ENCODE data around the gene ADRA2C.

ADRA2C gene

DNA sequence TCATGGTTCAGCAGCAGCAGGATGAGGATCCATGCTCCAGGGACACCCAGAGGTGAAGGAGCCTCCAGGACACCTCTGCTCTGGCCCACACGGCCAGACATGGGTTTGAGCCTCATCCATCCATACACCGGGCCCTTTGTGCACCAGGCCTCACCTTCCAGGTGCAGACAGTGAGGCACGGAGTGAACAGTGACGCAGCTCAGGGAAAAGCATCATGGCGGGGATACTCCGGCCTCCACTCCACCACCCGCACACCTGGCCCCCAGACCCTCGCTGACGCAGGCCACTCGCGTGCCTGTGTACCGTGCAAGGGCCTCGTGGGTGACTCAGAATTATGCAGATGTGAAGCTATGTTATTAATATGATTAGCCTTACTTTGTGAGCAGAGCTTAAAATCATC, 33.3 kb downstream of the ADRA2C start:
- H3K4me3 Mint-ChIP-seq: no peak overlapping the region

DNA sequence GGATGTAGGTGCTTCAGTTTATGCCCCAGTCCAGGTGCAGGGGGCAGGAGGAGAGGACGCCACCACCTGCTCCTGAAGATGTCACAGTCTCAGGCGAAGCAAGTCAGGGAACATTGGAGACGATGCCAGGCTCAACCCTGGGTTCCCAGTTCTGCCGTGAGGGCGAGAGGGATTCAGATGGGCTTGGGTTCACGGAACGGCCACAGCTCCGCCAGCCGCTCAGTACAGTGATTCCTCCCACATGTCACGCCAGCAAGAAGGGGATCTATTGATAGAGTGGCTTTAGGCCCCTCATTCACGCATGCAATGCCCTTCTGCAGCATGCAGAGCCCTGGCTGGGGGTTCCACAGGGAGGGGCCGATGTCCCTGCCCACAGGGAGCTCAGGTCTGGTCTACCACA, 34.2 kb downstream of the ADRA2C start:
- Mint-ChIP-seq H3K4me1 (ENCODE audit: low read depth) (no peaks in the 10 kb centered on the region), H3K4me3 (no peak overlapping the region), H3K27me3 (no peaks in the 10 kb centered on the region), H3K9me3 (peaks cover 11% of the 10 kb centered on the region), H3K36me3 (ENCODE audit: low read depth) (no peaks in the 10 kb centered on the region), H3K27ac (no peak overlapping the region)
- intact Hi-C loops (cut with micrococcal nuclease): no loop called here

More for the DNA sequence above, 33.3 kb downstream of the ADRA2C start:
- H3K27ac Mint-ChIP-seq: no peak overlapping the region
- intact Hi-C loops (cut with micrococcal nuclease): no loop called here
- no peaks in the 10 kb centered on the region for H3K27me3 Mint-ChIP-seq
- H3K9me3 Mint-ChIP-seq: peaks cover 20% of the 10 kb centered on the region
- no peaks in the 10 kb centered on the region for H3K36me3 Mint-ChIP-seq (ENCODE audit: low read depth)
- no peaks in the 10 kb centered on the region for H3K4me1 Mint-ChIP-seq (ENCODE audit: low read depth)

DNA sequence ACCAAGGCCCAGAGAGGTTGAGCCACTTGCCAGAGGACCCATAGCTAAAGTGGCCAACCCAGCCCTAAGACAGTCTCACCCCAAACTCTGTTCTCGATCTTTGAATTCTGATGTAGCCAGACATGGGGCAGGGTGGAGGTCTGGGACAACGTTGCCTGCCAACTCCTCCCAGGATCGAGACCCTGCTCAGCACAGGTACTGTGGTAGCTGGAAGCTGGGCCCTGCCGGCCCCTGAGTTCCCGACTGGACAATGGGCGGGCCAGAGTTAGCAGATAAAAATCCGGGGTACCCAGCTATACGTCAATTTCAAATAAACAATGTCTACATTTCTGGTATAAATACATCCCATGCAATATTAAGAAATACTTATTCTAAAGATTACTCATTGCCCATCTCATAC, 35.3 kb downstream of the ADRA2C start:
- Mint-ChIP-seq H3K27me3 (no peaks in the 10 kb centered on the region), H3K36me3 (ENCODE audit: low read depth) (no peaks in the 10 kb centered on the region), H3K4me1 (ENCODE audit: low read depth) (no peaks in the 10 kb centered on the region), H3K27ac (no peak overlapping the region), H3K4me3 (no peak overlapping the region), H3K9me3 (peaks cover 4% of the 10 kb centered on the region)
- intact Hi-C loops (cut with micrococcal nuclease): no loop called here

DNA sequence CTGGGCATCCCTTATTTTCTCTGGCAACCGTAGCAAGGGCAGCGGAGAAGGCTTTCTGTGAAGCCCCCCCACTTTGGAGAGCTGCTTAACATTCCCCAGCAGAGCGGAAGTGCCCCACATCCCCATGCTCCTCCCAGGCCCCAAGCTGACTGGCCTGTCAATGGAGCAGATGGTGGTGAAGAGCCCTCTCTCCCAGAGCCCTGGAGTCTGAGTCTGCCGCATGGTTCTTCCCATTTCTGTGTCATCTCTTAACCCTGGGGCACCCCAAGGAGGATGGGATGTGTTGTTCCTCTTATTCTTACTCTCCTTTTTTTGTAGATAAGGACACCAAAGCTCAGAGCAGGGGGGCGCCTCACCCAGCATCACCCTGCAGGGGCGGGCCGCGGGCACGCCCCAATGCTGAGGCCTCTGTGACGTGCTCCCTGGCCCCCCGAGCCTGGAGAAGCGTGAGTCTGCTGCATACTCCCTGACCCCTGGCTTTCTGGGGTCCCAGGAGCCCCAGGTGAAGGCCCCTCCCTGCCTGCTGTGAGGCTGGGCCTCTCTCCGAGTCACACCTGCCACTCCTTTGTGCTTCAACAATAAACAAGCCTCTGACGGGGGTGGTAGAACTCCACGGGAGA, 35.9 kb downstream of the ADRA2C start:
- Mint-ChIP-seq H3K9me3 (no peaks in the 10 kb centered on the region), H3K27ac (no peak overlapping the region), H3K36me3 (ENCODE audit: low read depth) (no peaks in the 10 kb centered on the region), H3K4me1 (ENCODE audit: low read depth) (no peaks in the 10 kb centered on the region), H3K4me3 (no peak overlapping the region), H3K27me3 (peaks cover 1% of the 10 kb centered on the region)
- intact Hi-C loops (cut with micrococcal nuclease): no loop called here

DNA sequence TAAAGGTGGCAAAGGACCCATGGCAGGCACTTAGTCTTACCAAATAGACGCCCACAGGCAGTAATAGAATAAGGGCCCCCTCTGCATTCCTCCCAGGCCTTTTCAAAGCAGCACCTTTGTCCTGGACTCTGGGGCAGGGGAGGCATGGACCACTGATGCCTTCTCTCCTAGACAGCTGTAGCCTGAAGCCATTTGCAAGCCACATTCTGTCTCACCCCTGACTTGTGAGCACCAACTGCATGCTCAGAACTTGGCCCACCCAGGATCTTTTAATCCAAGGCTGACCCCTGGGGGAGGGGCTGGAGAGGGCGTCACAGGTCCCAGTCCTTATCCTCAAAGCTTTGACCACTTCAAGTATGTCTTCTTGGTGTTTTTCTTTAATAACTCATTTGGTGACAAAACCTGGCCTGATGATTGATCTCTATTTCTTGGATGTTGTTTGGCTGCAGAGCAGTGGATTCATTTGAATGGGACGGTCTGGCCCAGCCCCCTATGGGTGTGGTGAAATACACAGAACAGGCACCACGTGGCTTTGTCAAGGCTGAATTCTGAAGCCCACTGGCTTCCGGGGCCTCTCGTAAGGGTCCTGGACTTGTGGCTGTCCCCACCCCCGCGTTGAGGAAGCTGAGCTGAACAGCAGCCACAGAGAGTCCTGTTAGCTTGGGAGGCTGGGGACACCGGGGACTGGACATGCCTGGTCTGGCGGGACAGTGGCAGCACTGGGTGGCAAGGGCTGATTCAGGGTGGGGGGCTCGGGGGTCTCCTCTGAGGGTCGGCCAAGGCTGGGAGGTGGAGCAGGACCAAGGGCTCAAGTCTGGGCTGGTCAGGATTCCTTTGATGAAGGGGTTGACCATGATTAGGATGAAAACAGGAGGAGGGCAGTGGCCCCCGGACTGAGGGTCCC, 36.6 kb downstream of the ADRA2C start:
- Mint-ChIP-seq H3K27me3 (peaks cover 3% of the 10 kb centered on the region), H3K9me3 (no peaks in the 10 kb centered on the region), H3K27ac (no peak overlapping the region), H3K36me3 (ENCODE audit: low read depth) (no peaks in the 10 kb centered on the region), H3K4me1 (ENCODE audit: low read depth) (no peaks in the 10 kb centered on the region), H3K4me3 (no peak overlapping the region)
- intact Hi-C loops (cut with micrococcal nuclease): no loop called here

DNA sequence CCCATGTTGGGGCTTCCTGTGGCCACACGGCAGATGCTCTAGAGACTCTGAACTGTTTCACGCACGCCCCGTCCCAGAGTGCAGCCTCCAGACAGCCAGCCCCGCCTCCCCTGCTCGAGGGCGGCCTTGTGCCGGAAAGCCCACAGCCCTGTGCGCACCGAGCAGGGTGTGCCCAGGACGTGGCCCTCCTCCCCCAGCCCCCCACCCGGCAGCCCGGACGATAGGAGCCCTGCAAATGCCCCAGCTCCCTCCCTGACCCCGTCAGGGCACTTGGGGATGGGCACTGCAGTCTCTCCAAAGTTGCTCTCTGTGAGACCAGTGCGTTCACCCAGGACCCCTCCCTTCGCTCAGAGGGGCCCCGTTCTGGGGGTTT, 37.3 kb downstream of the ADRA2C start:
- Mint-ChIP-seq H3K27me3 (peaks cover 5% of the 10 kb centered on the region), H3K27ac (no peak overlapping the region), H3K36me3 (ENCODE audit: low read depth) (no peaks in the 10 kb centered on the region), H3K9me3 (no peaks in the 10 kb centered on the region), H3K4me1 (ENCODE audit: low read depth) (no peaks in the 10 kb centered on the region), H3K4me3 (no peak overlapping the region)
- intact Hi-C loops (cut with micrococcal nuclease): no loop called here

DNA sequence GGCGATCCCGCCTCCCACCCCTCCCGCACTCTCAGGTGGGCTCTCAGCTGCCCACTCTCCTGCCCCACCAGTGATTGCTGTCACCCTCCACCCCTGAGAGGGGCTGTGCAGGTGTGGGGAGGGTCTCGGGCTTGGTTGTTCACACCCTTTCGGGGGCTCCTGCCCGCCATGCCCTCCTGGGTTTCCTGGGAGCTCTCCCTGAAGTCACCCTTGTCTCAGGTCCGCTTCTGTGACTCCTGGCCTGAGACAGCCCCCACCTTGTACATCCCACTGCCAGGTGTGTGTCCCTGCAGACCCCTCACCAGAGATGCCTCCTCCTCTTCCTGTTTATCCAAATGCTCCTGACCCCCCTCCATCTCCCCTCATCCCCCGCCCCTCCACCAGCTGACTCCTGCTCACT, 37.8 kb downstream of the ADRA2C start:
- no peak overlapping the region for H3K27ac Mint-ChIP-seq
- no peaks in the 10 kb centered on the region for H3K4me1 Mint-ChIP-seq (ENCODE audit: low read depth)
- no peaks in the 10 kb centered on the region for H3K36me3 Mint-ChIP-seq (ENCODE audit: low read depth)
- H3K9me3 Mint-ChIP-seq: no peaks in the 10 kb centered on the region
- peaks cover 5% of the 10 kb centered on the region for H3K27me3 Mint-ChIP-seq
- intact Hi-C loops (cut with micrococcal nuclease): no loop called here
- H3K4me3 Mint-ChIP-seq: no peak overlapping the region

DNA sequence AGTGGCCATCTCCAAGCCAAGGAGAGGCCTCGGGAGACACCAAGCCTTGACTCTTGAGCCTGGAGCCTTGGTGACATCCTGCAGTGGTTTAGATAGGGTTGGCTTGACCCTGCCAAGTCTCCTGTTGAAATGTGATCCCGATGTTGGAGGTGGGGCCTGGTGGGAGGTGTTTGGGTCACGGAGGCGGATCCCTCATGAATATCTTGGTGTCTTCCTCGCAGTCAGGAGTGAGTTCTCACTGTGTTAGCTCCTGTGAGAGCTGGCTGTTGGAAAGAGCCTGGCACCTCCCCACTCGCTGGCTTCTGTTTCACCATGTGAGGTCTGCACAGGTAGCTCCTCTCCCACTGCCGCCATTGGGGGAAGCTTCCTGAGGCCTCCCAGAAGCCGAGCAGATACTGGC, 38.8 kb downstream of the ADRA2C start:
- Mint-ChIP-seq H3K9me3 (no peaks in the 10 kb centered on the region), H3K27me3 (peaks cover 6% of the 10 kb centered on the region), H3K4me3 (no peak overlapping the region), H3K36me3 (ENCODE audit: low read depth) (no peaks in the 10 kb centered on the region), H3K4me1 (ENCODE audit: low read depth) (no peaks in the 10 kb centered on the region), H3K27ac (no peak overlapping the region)
- intact Hi-C loops (cut with micrococcal nuclease): no loop called here

DNA sequence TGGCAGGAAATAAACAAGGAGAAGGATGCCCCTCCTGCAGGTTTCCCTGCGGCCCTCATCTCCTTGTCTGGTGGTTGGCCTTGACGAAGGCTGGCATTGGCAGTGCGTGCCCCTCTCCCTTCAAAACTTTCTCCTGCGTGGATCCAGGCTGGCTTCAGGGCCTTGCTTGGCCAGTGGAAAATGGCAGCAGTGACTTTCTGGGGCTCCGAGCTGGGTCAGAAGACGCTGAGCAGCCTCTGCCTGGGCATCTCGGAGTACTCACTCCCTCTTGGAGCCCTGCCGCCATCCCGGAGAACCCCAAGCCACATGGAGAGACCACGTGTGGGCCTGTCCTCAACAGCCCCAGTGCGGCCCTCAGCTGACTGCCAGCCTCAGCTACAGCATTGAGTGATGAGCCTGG, 39.5 kb downstream of the ADRA2C start:
- Mint-ChIP-seq H3K27me3 (peaks cover 6% of the 10 kb centered on the region), H3K36me3 (ENCODE audit: low read depth) (no peaks in the 10 kb centered on the region), H3K4me3 (no peak overlapping the region), H3K4me1 (ENCODE audit: low read depth) (no peaks in the 10 kb centered on the region), H3K9me3 (no peaks in the 10 kb centered on the region), H3K27ac (no peak overlapping the region)
- intact Hi-C loops (cut with micrococcal nuclease): no loop called here

DNA sequence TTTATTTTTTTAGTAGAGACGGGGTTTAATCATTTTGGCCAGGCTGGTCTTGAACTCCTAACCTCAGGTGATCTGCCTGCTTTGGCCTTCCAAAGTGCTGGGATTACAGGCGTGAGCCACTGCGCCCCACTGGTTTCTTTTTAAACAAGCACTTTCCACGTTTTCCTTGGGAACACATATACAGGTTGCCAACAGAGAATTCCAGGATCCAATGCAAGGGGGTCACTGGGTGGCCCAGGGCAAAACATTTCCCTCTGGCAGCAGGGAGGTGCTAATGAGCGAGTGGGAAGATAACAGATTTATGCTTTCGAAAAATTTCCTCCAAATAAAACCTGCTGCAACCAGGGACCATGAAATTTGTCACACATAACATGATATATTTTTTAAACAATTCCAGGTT, 41.1 kb downstream of the ADRA2C start:
- intact Hi-C loops (cut with micrococcal nuclease): no loop called here
- Mint-ChIP-seq H3K4me1 (ENCODE audit: low read depth) (no peaks in the 10 kb centered on the region), H3K9me3 (no peaks in the 10 kb centered on the region), H3K36me3 (ENCODE audit: low read depth) (no peaks in the 10 kb centered on the region), H3K27ac (no peak overlapping the region), H3K4me3 (no peak overlapping the region), H3K27me3 (peaks cover 6% of the 10 kb centered on the region)

DNA sequence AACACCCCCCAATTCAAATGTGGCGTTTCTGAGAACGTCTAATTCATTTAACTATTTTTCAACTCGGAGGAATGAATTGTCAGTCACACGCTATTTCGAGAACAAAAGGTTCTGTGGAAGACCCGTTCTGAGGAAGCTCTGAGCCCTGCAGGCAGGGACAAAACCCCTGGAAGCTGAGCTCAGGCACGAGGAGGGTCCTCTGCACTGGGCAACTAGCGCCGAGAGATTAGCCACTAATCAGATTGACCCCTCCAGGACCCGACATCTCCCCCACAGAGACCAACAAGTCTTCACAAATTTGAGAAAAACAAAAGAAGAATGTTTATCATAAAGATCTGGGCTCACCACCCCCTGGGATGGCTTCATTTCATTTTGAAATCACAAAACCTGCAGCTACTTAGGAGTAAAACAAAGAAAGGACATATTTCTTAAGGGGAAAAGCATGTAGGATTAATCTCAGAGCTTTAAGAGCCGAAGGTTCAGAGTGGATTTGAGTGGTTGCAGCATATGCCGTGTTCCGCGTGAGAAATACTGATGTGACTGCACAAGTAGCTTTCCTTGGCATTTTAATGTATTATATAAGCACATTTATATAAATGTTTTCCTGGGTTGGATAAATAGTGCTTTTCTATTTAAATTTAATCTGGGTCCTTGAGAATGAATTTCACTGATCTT, 41.8 kb downstream of the ADRA2C start:
- Mint-ChIP-seq H3K4me1 (ENCODE audit: low read depth) (no peaks in the 10 kb centered on the region), H3K4me3 (no peak overlapping the region), H3K9me3 (no peaks in the 10 kb centered on the region), H3K27ac (no peak overlapping the region), H3K36me3 (ENCODE audit: low read depth) (no peaks in the 10 kb centered on the region), H3K27me3 (peaks cover 6% of the 10 kb centered on the region)
- intact Hi-C loops (cut with micrococcal nuclease): no loop called here

DNA sequence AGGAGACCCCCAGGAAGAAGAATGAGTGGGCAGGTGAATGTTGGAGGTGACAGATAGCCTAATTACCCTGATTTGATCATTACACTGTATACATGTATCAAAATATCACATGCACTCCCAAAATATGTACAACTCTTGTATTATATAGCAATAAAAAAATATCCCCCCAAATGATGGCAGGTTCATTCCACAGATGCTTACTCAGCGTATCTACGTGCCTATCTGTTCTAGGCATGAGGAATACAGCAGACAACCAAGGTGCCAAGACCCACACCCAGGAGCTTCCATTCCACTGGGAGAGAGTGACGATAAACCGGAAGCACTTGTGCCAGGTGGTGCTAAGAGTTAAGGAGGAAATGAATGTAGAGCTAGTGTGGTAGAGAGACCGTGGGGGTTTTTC, 42.4 kb downstream of the ADRA2C start:
- H3K4me3 Mint-ChIP-seq: no peak overlapping the region
- H3K4me1 Mint-ChIP-seq (ENCODE audit: low read depth): no peaks in the 10 kb centered on the region
- intact Hi-C loops (cut with micrococcal nuclease): no loop called here
- H3K27me3 Mint-ChIP-seq: peaks cover 6% of the 10 kb centered on the region
- H3K9me3 Mint-ChIP-seq: no peaks in the 10 kb centered on the region
- H3K27ac Mint-ChIP-seq: no peak overlapping the region
- H3K36me3 Mint-ChIP-seq (ENCODE audit: low read depth): no peaks in the 10 kb centered on the region

DNA sequence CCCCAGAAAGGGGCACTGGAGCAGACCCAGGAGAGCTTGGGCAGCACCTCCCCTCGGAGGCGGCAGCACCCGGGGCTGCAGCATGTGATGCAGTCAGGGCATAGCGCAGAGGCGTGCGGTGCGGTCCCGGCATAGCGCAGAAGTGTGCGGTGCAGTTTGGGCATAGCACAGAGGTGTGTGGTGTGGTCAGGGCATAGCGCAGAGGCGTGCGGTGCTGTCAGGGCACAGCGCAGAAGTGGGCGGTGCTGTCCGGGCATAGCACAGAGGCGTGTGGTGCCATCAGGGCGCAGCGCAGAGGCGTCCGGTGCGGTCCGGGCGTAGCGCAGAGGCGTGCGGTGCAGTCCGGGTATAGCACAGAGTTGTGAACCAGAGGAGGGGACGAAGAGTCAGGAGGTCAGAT, 42.8 kb downstream of the ADRA2C start:
- H3K36me3 Mint-ChIP-seq (ENCODE audit: low read depth): no peaks in the 10 kb centered on the region
- H3K9me3 Mint-ChIP-seq: no peaks in the 10 kb centered on the region
- H3K4me3 Mint-ChIP-seq: no peak overlapping the region
- H3K27me3 Mint-ChIP-seq: peaks cover 6% of the 10 kb centered on the region
- no peaks in the 10 kb centered on the region for H3K4me1 Mint-ChIP-seq (ENCODE audit: low read depth)
- intact Hi-C loops (cut with micrococcal nuclease): no loop called here
- H3K27ac Mint-ChIP-seq: no peak overlapping the region

DNA sequence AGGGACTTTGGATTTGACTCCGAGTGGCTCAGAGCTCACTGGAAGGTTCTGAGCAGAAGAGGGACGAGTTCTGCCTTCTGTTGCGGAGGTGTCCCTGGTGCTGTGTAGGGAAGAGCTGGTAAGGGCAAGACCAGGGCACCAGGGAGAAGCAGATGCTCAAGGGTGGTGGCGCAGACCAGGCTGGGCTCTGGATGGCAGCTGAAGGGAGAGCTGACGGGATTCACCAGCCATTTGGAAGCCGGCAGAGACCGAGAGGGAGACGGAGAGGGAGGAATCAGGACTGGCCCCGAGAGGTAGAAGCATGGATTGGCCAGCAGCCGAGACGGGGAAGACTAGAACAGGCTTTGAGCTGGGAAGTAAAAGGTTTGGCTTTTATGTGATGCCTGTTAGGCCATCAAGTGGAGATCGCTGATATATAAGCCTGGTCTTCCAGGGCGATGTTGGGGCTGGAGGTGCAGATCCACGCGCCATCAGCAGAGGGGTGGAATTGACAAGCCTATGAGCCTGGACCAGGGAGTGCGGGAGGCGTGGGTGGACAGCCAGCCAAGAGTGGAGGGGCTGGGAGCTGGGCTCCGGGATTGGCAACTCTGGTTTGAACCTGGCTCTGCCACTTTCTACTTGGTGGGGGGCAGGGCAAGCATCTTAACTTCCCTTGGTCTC, 43.4 kb downstream of the ADRA2C start:
- peaks cover 6% of the 10 kb centered on the region for H3K27me3 Mint-ChIP-seq
- no peak overlapping the region for H3K27ac Mint-ChIP-seq
- no peaks in the 10 kb centered on the region for H3K4me1 Mint-ChIP-seq (ENCODE audit: low read depth)
- no peaks in the 10 kb centered on the region for H3K9me3 Mint-ChIP-seq
- intact Hi-C loops (cut with micrococcal nuclease): no loop called here
- H3K4me3 Mint-ChIP-seq: no peak overlapping the region
- no peaks in the 10 kb centered on the region for H3K36me3 Mint-ChIP-seq (ENCODE audit: low read depth)
